Measurements from ENCODE around the gene PODXL2. TPM values are rescaled to one million over a fixed set of nuclear protein-coding genes. Genes with fewer than 3 reads are reported as not detected.
"Not testable (repeated sequence)": the region's sequence is repeated elsewhere in the genome, so short reads cannot be mapped to it uniquely, and the experiment has no call there.

PODXL2 gene
- total RNA-seq, 2 donors from 2014 or later = 0.14 to 1.4 TPM

DNA sequence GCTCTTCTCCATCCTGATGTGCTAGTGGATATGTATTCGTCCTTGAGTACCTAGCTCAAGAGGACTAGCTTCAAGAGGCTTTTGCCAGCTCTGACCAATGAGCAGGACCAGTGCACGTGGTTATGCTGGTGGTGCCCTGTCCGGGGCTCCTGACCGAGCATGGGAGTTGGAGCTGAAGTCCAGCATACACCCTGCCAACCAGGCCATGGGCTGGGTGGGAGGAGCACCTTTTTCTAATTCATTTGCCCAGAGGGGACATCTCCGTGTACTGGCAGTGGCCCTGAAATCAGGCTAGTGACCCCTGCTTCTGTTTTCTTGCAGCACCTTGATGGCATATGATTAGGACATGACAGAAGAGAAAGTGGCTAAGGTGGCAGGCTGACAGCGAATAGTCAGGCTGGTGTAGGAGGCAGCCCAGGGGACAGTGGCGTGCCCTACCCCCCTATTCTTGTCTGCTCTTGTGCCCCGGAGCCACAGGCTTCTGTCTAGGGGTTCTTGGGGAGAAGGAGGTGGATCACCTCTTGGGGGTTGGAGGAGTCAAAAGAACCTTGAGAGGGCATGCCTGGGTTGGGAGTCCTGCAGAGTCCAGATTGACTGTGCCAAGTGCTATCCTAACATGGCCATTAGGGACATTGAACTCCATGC, 16.5 kb downstream of the PODXL2 start:
- no peak for ATAC-seq (replicated peaks in 1 of 2)
- Mint-ChIP-seq H3K4me3 (no peak overlapping the region), H3K27me3 (ENCODE audit: low read depth) (no peaks in the 10 kb centered on the region), H3K36me3 (ENCODE audit: insufficient read depth in 2 of 2) (no peaks in the 10 kb centered on the region), H3K9me3 (no peaks in the 10 kb centered on the region), H3K4me1 (ENCODE audit: low read depth) (no peaks in the 10 kb centered on the region), H3K27ac (no peak overlapping the region)
- no peak for DNase-seq

DNA sequence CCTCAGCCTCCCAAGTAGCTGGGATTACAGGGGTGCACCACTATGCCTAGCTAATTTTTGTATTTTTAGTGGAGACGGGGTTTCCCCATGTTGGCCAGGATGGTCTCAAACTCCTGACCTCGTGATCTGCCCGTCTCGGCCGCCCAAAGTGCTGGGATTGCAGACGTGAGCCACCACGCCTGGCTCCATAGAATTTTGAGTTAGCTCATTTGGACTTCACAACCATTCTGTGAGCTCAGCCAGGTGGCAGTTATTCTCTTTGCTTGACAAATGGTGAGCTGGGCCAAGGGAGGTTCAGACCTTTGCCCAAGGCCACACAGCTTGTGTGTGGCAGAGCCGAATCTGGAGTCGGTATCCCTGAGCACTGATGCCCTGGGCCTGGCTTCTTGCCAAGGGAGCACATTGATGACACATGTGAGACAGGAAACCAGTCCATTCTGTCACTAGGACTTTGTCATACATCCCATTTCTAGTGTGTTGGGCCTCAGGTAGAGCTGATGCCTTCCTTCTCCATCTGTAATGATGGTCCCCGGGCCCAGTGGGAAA, 17.6 kb downstream of the PODXL2 start:
- ATAC-seq (replicated peaks in 1 of 2) (no peak), DNase-seq (no peak)
- Mint-ChIP-seq H3K9me3 (no peaks in the 10 kb centered on the region), H3K27me3 (ENCODE audit: low read depth) (no peaks in the 10 kb centered on the region), H3K36me3 (ENCODE audit: insufficient read depth in 2 of 2) (no peaks in the 10 kb centered on the region), H3K4me3 (no peak overlapping the region), H3K4me1 (ENCODE audit: low read depth) (no peaks in the 10 kb centered on the region), H3K27ac (no peak overlapping the region)

DNA sequence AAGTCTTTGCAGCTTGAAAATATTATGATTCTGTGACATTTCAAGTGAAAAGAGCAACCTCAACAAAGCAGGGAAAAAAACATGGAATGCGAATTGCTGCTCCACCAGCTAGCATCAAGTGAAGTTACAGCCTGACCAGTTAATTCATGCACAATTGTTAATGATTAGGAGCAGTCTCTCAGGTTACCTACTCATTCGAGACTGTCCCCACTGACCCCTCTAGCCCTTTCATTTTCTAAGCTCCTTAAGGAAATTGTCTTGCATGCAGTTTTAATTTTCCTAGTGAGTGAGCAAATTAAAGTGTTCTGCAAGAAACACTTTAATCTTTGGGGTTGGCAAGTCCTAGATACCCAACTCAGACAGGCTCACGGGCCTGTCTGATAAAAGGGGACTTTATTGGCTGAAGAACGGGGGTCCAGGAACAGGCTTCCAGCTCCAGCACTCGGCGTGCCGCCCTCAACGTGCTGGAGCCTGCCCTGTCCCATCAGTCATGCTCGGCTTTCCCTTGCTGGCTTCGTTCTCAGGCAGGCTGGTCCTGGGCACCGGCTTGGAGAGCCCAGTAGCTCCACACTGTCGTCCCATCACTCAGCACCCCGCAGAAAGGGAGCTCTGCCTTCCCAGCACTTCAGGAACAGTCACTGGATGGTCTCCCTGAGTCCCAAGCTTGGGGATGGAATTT, 18.3 kb downstream of the PODXL2 start:
- H3K27me3 Mint-ChIP-seq (ENCODE audit: low read depth) = no peaks in the 10 kb centered on the region
- no peaks in the 10 kb centered on the region for H3K9me3 Mint-ChIP-seq
- no peak for DNase-seq
- H3K4me3 Mint-ChIP-seq = no peak overlapping the region
- H3K4me1 Mint-ChIP-seq (ENCODE audit: low read depth) = no peaks in the 10 kb centered on the region
- no peaks in the 10 kb centered on the region for H3K36me3 Mint-ChIP-seq (ENCODE audit: insufficient read depth in 2 of 2)
- H3K27ac Mint-ChIP-seq = no peak overlapping the region
- no peak for ATAC-seq (replicated peaks in 1 of 2)

DNA sequence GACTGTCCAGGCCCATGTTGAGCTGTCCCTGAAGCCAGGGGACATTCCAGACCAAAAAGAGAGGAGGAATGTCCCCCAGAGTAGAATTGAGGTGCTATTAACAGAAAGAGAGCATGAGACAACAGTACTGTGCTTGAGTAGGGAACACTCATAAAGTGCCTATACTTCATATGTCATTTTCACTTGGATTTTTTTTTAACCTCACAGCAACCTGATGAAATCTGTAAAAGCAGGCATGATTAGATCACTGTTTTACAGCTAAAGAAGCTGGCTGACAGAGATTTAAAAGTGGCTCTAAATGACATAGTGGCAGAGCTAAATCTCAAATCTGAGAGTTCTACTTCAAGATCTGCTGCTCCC, 18.8 kb downstream of the PODXL2 start:
- Mint-ChIP-seq H3K4me3 (no peak overlapping the region), H3K27ac (no peak overlapping the region), H3K9me3 (no peaks in the 10 kb centered on the region), H3K36me3 (ENCODE audit: insufficient read depth in 2 of 2) (no peaks in the 10 kb centered on the region), H3K4me1 (ENCODE audit: low read depth) (no peaks in the 10 kb centered on the region), H3K27me3 (ENCODE audit: low read depth) (no peaks in the 10 kb centered on the region)
- DNase-seq (no peak), ATAC-seq (replicated peaks in 1 of 2) (no peak)

DNA sequence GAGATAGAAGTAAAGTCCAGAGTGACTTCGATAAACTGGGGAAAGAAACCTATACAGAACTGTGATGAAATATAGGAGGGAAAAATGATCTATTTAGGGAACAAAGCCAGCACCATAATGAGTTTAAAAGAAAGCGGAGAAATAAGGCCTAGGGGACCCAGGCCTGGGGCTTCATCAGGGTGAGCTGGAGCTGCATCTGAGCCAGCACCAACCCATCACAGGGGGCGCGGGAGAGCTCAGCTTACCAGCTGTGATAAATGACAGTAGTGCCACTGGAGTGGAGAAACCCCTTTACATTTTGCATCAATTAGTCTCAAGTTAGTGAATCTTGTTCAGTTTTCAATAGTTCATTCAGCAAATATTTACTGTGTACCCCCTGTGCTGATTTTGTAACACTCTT, 21.3 kb downstream of the PODXL2 start:
- DNase-seq (no peak), ATAC-seq (replicated peaks in 1 of 2) (no peak)
- no peaks in the 10 kb centered on the region for H3K27me3 Mint-ChIP-seq (ENCODE audit: low read depth)
- no peaks in the 10 kb centered on the region for H3K36me3 Mint-ChIP-seq (ENCODE audit: insufficient read depth in 2 of 2)
- no peak overlapping the region for H3K27ac Mint-ChIP-seq
- no peaks in the 10 kb centered on the region for H3K4me1 Mint-ChIP-seq (ENCODE audit: low read depth)
- no peak overlapping the region for H3K4me3 Mint-ChIP-seq
- no peaks in the 10 kb centered on the region for H3K9me3 Mint-ChIP-seq

DNA sequence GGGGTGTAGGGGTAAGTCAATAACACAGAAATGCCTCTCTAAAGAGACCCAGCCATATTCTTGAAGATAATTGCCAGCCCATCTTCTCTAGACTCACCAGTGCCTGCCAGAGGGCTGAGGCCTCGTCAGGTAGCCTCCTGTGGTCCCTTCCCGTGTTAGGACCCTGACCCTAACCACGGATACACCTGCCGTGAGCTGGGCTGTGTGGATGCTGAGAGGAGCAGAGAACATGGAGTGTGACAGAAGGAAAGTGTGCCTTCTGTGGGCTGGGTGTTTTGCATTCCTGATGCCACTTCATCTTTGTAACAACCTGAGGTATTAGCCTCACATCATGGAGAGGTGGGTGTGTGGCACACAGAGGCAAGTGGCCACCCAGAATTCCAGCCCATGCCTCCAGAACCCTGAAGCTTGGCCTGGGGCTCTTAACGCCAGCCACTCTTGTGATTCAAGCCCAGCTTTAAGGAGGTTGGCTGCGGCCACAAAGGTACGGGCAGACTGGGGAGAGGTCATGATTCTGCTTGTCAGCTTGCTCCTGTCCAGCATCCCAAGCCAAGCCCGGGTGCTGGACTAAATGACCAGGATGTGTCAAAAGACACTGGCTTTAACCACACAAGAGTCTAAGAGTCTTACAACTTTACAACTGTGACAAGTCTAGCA, 22.7 kb downstream of the PODXL2 start:
- peak in 1 of 2 donors; percentile 9 for ATAC-seq (replicated peaks in 1 of 2)
- Mint-ChIP-seq H3K27ac (no peak overlapping the region), H3K27me3 (ENCODE audit: low read depth) (no peaks in the 10 kb centered on the region), H3K9me3 (no peaks in the 10 kb centered on the region), H3K36me3 (ENCODE audit: insufficient read depth in 2 of 2) (no peaks in the 10 kb centered on the region), H3K4me1 (ENCODE audit: low read depth) (no peaks in the 10 kb centered on the region), H3K4me3 (no peak overlapping the region)
- DNase-seq = no peak

DNA sequence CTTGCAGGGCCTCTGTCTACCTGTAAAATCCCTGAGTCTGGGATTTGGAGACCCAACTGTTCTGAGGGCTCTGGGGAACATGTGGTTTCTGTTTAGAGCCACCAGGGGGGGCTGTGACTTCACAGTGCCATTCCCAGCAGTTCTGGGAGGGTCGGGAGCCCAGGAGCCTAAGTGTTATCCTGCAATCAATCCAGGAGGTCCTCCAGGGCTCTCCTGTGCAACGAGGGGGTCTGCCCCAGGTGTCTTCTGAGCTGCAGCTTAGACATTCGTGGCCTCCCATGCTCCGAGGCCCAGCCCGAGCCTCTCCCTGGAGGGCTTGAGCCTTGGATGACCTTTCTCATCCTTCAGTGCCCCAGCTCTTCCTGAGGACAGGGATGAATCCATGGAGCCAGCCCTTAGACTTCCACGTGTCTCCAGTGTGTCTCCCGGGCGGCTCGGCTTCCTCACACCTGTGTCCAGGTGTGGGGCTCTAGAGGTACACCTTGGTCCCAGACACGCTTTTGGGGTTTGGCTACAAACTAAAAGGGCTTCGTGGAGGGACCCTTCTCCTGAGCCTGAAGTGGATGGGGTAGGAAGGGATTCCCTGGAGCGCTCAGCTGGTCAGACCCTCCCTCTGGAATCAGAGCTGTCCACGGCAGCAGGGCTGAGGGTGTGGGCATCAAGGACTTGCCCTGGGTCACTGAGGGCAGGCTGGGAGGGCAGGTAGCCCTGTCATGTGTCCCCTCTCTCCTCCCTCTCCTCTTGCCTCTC, 23.4 kb downstream of the PODXL2 start:
- DNase-seq (peak; percentile 28 to 38), ATAC-seq (replicated peaks in 1 of 2) (peak; percentile 61 to 67)
- no peaks in the 10 kb centered on the region for H3K4me1 Mint-ChIP-seq (ENCODE audit: low read depth)
- no peak overlapping the region for H3K4me3 Mint-ChIP-seq
- H3K27me3 Mint-ChIP-seq (ENCODE audit: low read depth) = no peaks in the 10 kb centered on the region
- H3K36me3 Mint-ChIP-seq (ENCODE audit: insufficient read depth in 2 of 2) = no peaks in the 10 kb centered on the region
- H3K27ac Mint-ChIP-seq = no peak overlapping the region
- H3K9me3 Mint-ChIP-seq = no peaks in the 10 kb centered on the region

DNA sequence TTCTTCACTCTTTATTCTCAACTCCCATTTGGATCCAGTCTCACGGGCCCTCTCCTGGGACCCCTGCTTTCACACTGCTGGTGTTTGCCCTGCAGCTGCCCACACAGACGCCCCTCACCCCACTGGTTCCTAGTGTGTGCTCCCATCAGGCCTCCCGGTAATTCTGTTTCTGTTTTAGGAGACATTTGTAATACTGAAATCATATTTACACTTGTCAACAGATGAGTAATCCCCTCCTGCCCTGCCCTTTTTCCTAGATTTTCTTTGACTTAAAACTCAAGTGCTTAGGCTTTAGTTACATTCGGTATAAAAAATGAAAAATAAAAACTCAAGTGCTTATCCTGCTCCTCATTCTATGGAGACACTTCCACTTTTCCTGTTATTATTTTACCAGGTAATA, 25.4 kb downstream of the PODXL2 start:
- no peaks in the 10 kb centered on the region for H3K9me3 Mint-ChIP-seq
- H3K27me3 Mint-ChIP-seq (ENCODE audit: low read depth) = no peaks in the 10 kb centered on the region
- no peak overlapping the region for H3K27ac Mint-ChIP-seq
- DNase-seq (no peak), ATAC-seq (replicated peaks in 1 of 2) (no peak)
- H3K4me1 Mint-ChIP-seq (ENCODE audit: low read depth) = no peaks in the 10 kb centered on the region
- H3K36me3 Mint-ChIP-seq (ENCODE audit: insufficient read depth in 2 of 2) = no peaks in the 10 kb centered on the region
- H3K4me3 Mint-ChIP-seq = no peak overlapping the region

DNA sequence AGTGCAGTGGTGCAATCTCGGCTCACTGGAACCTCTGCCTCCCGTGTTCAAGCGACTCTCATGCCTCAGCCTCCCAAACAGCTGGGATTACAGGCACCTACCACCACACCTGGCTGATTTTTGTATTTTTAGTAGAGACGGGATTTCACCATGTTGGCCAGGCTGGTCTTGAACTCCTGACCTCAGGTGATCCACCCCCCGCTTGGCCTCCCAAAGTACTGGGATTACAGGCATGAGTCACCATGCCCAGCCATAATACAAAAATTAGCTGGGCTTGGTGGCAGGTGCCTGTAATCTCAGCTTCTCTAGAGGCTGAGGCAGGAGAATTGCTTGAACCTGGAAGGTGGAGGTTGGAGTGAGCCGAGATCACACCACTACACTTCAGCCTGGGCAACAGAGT, 26.0 kb downstream of the PODXL2 start:
- not testable (repeated sequence) for H3K27me3 Mint-ChIP-seq (ENCODE audit: low read depth)

DNA sequence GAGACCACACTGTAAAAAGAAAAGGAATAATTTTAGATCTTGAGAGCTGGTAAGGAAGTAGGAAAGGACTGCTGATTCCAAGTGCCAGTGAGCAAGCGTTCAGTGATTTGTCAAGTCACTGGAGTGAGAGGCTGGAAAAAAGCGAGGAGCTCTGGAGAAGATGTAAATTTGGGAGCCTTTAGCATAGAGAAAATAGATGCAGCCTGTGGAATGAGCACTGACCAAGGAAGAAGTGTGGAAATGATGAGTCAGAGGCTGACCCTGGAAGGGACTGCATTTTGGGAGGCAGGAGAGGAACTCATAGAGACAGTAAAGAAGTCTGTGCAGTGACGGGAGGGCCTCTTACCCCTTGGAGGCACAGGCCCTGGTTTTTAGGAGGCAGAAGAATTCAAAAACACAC, 26.7 kb downstream of the PODXL2 start:
- H3K27ac Mint-ChIP-seq = no peak overlapping the region
- no peaks in the 10 kb centered on the region for H3K36me3 Mint-ChIP-seq (ENCODE audit: insufficient read depth in 2 of 2)
- H3K9me3 Mint-ChIP-seq = no peaks in the 10 kb centered on the region
- H3K4me3 Mint-ChIP-seq = no peak overlapping the region
- H3K4me1 Mint-ChIP-seq (ENCODE audit: low read depth) = no peaks in the 10 kb centered on the region
- ATAC-seq (replicated peaks in 1 of 2) (no peak), DNase-seq (no peak)
- no peaks in the 10 kb centered on the region for H3K27me3 Mint-ChIP-seq (ENCODE audit: low read depth)

More for the DNA sequence above, 26.0 kb downstream of the PODXL2 start:
- not testable (repeated sequence) for H3K36me3 Mint-ChIP-seq (ENCODE audit: insufficient read depth in 2 of 2); ATAC-seq (replicated peaks in 1 of 2); H3K27ac Mint-ChIP-seq; H3K4me3 Mint-ChIP-seq; H3K9me3 Mint-ChIP-seq; DNase-seq; H3K4me1 Mint-ChIP-seq (ENCODE audit: low read depth)

DNA sequence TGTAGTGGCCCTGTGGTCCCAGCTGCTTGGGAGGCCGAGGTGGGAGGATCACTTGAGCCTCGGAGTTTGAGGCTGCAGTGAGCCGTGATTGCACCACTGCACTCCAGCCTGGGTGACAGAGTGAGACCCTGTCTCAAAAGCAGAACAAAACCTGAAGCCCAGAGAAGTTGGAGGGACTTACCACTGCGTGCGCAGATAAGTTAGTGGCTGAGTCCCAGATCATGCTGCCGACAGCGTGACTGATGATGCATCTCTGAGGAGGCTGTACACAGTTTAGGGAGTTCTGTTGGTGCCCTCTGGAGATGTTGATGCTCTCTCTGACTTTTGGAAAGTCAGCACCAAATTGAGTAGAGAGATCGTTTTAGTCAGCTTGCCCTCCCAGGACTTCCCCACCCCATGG, 27.9 kb downstream of the PODXL2 start:
- ATAC-seq (replicated peaks in 1 of 2) (no peak), DNase-seq (no peak)
- Mint-ChIP-seq H3K36me3 (ENCODE audit: insufficient read depth in 2 of 2) (no peaks in the 10 kb centered on the region), H3K27me3 (ENCODE audit: low read depth) (no peaks in the 10 kb centered on the region), H3K4me1 (ENCODE audit: low read depth) (no peaks in the 10 kb centered on the region), H3K27ac (no peak overlapping the region), H3K4me3 (no peak overlapping the region), H3K9me3 (no peaks in the 10 kb centered on the region)

DNA sequence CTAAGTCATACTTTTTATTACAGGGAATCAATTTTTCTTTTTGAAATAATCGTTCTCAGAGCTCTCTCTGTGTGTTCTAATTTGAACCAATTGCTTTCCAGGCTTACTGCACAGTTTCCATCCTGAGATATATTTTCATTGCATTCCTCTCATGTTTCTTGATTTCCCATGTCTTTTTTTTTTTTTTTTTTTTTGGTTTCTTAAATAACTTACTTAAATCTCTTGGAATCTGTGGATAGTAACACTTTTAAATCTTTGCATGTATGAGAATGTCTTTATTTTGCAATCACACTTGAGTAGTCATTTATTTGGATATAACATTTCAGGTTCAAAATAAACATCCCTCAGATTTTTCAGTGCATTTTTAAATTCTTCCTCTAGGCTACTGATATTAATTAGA, 29.2 kb downstream of the PODXL2 start:
- Mint-ChIP-seq H3K4me1 (ENCODE audit: low read depth) (no peaks in the 10 kb centered on the region), H3K27ac (no peak overlapping the region), H3K36me3 (ENCODE audit: insufficient read depth in 2 of 2) (no peaks in the 10 kb centered on the region), H3K9me3 (no peaks in the 10 kb centered on the region), H3K4me3 (no peak overlapping the region), H3K27me3 (ENCODE audit: low read depth) (no peaks in the 10 kb centered on the region)
- ATAC-seq (replicated peaks in 1 of 2) (no peak), DNase-seq (no peak)

DNA sequence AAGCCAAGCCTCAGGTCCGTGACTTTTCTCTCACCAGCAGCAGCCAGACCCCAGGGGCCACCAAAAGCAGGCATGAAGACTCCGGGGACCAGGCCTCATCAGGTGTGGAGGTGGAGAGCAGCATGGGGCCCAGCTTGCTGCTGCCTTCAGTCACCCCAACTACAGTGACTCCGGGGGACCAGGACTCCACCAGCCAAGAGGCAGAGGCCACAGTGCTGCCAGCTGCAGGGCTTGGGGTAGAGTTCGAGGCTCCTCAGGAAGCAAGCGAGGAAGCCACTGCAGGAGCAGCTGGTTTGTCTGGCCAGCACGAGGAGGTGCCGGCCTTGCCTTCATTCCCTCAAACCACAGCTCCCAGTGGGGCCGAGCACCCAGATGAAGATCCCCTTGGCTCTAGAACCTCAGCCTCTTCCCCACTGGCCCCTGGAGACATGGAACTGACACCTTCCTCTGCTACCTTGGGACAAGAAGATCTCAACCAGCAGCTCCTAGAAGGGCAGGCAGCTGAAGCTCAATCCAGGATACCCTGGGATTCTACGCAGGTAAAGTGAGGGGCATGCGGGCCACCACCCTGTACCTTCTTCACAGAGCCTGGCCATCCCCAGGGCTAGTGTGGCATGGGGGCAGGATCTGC, 31.8 kb downstream of the PODXL2 start:
- H3K27me3 Mint-ChIP-seq (ENCODE audit: low read depth) = no peaks in the 10 kb centered on the region
- H3K27ac Mint-ChIP-seq = no peak overlapping the region
- H3K4me3 Mint-ChIP-seq = no peak overlapping the region
- no peaks in the 10 kb centered on the region for H3K36me3 Mint-ChIP-seq (ENCODE audit: insufficient read depth in 2 of 2)
- DNase-seq (no peak), ATAC-seq (replicated peaks in 1 of 2) (no peak)
- H3K9me3 Mint-ChIP-seq = no peaks in the 10 kb centered on the region
- H3K4me1 Mint-ChIP-seq (ENCODE audit: low read depth) = no peaks in the 10 kb centered on the region

Measured in activated T-cell treated with anti-CD3 and anti-CD28 coated beads, Interleukin-2, amount 50 U/mL, for 72 hours (primary cell).